TTC549 (cell line): ENCODE results near the gene TBC1D13.
"Not testable (repeated sequence)": the region's sequence is repeated elsewhere in the genome, so short reads cannot be mapped to it uniquely, and the experiment has no call there.

ENCODE experiments used
- FAIRE-seq: peaks from 2 replicates; lab custom pipeline; 2012; peaks lifted over from hg19 to GRCh38; lab: Jason Lieb, UNC

TBC1D13 gene

GRCh38 chr9:128821584-128822406 lies 34.7 kb downstream of the TBC1D13 start:
- no peak for FAIRE-seq

GRCh38 chr9:128822407-128823042 lies 35.5 kb downstream of the TBC1D13 start:
- FAIRE-seq, result no peak

- FAIRE-seq, result no peak
These were observed 36.4 kb downstream of the TBC1D13 start for GRCh38 chr9:128823362-128823902.

- no peak for FAIRE-seq
These were observed 36.9 kb downstream of the TBC1D13 start for GRCh38 chr9:128823903-128824406.

- FAIRE-seq, result no peak
These were observed 37.9 kb downstream of the TBC1D13 start for GRCh38 chr9:128824911-128825310.

- FAIRE-seq, result no peak
These were observed 39.1 kb downstream of the TBC1D13 start for GRCh38 chr9:128825923-128826700.

GRCh38 chr9:128828267-128828666 lies 41.2 kb downstream of the TBC1D13 start:
- no peak for FAIRE-seq

- FAIRE-seq, result no peak
These were observed 41.8 kb downstream of the TBC1D13 start for GRCh38 chr9:128828719-128829452.

- no peak for FAIRE-seq
These were observed 42.6 kb downstream of the TBC1D13 start, which contains the start of gene SPOUT1 for GRCh38 chr9:128829477-128830251. TSS of gene SPOUT1 (minus strand) at chr9:128829794. CDS start at chr9:128829780, 14 bp downstream.

GRCh38 chr9:128833696-128834095 lies 46.6 kb downstream of the TBC1D13 start:
- FAIRE-seq, result no peak

- no peak for FAIRE-seq
These were observed 48.5 kb downstream of the TBC1D13 start for GRCh38 chr9:128835246-128836210.

GRCh38 chr9:128836509-128837145 lies 49.6 kb downstream of the TBC1D13 start:
- no peak for FAIRE-seq

- FAIRE-seq, result no peak
These were observed 51.3 kb downstream of the TBC1D13 start for GRCh38 chr9:128838338-128838737.

- no peak for FAIRE-seq
These were observed 53.5 kb downstream of the TBC1D13 start for GRCh38 chr9:128840524-128840923.

- FAIRE-seq, result no peak
These were observed 54.8 kb downstream of the TBC1D13 start for GRCh38 chr9:128841694-128842492.

- FAIRE-seq, result not testable (repeated sequence)
These were observed 56.1 kb downstream of the TBC1D13 start for GRCh38 chr9:128843171-128843570.

GRCh38 chr9:128845186-128845931 lies 58.3 kb downstream of the TBC1D13 start:
- no peak for FAIRE-seq

GRCh38 chr9:128846680-128847030 lies 59.6 kb downstream of the TBC1D13 start:
- FAIRE-seq, result no peak
